GM18517 (cell line): Measurements from ENCODE around the gene KRTAP16-1.

Experiments
- ATAC-seq: cut with Tn5 transposase; IDR thresholded peaks from one replicate; pipeline ENCODE4 v1.9.1; 2021; ENCODE audit warnings: mild to moderate bottlenecking, moderate library complexity; ENCODE audit not compliant: unreplicated experiment

Gene KRTAP16-1

DNA sequence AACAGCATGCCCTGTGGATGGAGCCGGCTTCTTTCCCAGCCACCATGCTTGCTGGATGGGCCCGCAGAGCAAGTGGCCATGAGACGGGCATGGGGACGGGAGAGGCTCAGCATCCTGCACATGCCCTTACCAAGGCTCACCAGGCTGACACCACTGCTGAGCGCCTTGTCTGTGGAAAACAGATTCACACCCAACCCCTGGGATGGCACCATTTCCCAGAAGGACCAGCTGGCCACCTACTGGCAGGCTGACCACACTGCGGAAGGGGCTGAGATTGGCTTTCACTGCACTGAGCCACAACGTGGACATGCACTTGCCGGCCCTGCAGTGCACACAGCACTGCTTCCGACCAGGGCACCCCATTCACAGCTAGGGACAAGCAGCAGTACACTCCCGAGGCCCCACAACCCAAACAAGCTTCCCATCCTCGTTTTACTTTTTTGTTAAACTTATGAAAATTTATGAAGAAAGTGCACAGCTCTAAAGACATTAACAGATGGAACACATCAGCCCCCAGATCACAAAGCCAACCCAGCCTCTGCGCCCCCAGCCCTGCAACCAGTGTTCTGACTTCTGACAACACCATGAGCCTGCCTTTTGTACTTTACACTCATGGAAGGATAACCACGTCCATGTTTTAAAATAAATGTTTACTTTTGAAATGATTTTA lies 20.3 kb upstream of the KRTAP16-1 start:
- no peak for ATAC-seq

- no peak for ATAC-seq
Measured at GRCh38 chr17:41328207-41328606, 19.1 kb upstream of the KRTAP16-1 start.

GRCh38 chr17:41327411-41328120 lies 18.5 kb upstream of the KRTAP16-1 start:
- no peak for ATAC-seq

- no peak for ATAC-seq
Measured at GRCh38 chr17:41326173-41327145, 17.4 kb upstream of the KRTAP16-1 start.

DNA sequence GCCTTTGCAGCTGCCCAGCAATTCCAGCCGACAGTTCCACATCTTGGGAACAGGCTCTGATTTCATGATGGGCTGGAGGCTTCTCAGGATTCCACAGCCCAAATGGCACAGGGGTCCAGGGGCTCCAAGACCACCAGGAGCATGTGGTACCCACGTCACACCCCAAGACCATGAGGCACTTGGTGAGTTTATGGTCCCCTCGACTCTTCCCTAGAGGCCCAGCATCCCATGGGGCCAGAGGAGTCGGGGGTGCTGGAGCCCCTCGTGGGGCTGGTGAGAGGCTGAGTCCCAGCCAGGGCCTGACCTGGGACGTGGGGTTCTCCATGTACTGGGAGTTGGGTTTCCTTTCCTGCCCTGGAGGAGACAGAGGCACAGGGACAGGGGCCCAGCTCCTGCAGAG lies 16.5 kb upstream of the KRTAP16-1 start:
- ATAC-seq: no peak

DNA sequence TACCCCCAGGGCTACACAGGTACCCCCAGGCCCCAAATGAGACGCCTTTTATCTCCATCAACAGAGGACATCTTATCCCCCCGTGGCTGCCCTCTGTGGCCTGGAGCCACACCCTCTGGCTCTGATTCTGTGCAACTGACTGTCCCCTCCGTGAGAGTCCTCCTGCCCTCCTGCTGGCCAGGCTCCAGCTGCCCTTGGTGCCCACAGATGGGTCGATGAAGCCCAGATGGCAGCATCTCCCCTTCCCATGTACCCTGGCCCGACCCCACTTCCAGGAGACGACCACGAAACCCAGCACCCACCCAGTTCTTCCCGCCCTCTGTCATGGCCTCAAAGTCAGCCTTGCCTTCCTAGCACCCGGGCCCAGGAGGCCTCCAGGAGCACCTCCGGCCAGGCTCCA lies 16.0 kb upstream of the KRTAP16-1 start:
- no peak for ATAC-seq

GRCh38 chr17:41324180-41325075 lies 15.3 kb upstream of the KRTAP16-1 start:
- ATAC-seq: no peak

GRCh38 chr17:41322903-41323895 lies 14.1 kb upstream of the KRTAP16-1 start:
- no peak for ATAC-seq

DNA sequence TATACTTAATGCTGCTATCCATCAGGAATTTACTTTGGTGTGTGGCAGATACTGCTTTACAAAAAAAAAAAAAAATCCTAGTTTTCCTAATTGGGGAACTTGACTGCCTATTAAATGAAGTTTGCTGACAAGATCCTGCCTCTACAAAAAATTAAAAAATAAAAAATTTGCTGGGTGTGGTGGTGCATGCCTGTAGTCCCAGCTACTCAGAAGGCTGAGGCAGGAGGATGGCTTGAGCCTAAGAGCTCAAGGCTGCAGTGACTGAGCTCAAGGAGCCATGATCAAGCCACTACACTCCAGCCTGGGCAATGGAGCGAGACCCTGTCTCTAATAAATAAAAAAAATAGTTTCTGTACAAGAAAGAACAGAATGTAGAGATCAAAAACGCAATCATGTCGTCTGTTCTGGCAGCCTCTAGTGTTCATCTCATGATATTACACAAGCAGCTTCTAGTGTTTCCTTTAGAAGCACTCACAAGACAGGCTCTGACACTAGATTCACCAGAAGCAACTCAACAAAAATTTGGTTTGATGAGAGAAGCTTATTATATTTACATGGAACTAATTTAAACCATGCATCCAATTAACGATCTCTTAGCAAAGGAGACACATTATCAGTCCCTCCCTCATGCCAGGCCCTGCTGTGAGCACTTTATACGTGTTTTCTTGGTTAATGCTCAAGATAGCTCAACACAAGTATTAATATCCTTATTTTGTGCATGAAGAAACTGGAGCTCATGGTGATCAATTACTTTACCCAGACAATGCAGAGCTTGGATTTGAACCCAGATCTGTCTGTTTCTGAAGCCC lies 13.2 kb upstream of the KRTAP16-1 start:
- ATAC-seq: no peak

GRCh38 chr17:41318231-41318630 lies 9.1 kb upstream of the KRTAP16-1 start:
- ATAC-seq: no peak

DNA sequence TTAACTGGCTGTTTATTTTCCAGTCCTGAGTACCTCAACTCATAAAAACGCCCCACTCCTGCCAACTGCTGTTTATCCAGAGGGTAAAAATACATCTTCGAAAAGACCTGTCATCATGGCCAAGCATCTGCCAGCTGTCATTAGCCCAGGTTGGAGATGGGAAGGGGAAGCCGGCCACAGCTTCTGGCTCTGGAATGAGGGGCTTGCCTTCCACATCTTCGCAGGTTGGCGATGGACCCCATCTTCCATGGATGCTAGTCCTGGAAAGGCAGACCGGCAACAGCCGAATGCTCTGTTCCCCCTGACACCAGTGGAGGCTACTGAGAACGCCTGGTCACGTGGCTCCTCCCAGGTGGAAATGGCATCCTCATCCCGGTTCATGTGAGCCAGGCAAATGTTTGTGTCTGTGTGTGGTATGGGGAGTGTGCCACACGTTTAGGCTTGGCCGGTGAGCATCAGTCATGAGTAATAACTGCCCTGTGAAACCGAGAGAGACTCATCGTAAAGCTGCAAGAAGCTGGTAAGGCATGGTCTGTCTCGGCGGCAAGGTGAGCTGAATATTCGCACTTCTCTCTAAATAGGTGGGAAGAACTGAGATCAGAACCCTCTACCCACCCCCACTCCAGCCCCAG lies 6.8 kb upstream of the KRTAP16-1 start:
- no peak for ATAC-seq

DNA sequence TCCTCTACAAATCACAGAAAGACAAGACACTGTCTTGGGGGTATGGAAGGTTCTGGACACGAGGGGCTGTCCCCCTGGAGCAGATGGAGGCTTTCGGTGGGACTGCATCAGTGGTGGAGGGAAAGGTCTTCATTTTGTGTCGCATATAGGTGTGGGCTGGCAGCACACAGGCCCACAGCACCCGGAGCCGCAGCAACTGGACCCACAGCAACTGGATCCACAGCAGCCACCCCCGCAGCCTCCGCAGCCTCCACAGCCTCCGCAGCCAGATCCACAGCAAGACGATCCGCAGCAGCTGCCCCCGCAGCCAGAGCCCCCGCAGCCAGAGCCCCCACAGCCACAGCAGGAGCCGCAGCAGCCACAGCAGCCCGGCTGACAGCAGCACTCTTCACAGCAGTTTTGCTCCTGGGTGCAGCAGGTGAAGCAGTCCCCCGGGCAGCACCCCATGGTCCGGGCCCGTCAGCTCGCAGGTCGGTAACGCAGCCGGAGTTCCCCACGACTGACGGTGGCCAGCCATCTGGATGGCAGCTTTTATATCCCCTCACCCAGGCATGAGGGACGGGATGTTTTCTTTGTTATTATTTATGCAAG lies 6.2 kb upstream of the KRTAP16-1 start, which contains the start of gene KRTAP17-1:
KRTAP17-1 (minus strand) TSS at position 507 of the 591 bp plus-strand sequence; CDS start at position 447, 60 bp downstream.
- ATAC-seq: no peak

DNA sequence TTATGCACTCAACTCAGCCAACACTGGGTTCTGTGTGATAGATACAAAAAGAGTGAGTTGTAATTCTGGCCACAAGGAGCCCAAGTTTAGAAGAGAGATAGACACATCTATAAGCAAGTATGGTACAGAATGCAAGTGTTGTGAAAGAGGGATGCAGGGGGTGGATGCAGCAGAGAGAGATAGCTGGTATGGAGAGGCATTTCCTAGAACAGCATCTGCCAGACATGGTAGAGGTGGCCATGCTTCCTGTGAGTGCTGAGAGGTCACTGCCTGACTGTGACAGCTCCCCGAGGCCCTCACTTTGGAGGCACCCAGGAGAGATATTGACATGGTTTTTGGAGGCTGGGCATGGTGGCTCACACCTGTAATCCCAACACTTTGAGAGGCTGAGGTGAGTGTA lies 2.0 kb upstream of the KRTAP16-1 start:
- no peak for ATAC-seq

- ATAC-seq: peak; percentile 64
Measured at GRCh38 chr17:41308251-41308917, 725 bp downstream of the KRTAP16-1 start.

DNA sequence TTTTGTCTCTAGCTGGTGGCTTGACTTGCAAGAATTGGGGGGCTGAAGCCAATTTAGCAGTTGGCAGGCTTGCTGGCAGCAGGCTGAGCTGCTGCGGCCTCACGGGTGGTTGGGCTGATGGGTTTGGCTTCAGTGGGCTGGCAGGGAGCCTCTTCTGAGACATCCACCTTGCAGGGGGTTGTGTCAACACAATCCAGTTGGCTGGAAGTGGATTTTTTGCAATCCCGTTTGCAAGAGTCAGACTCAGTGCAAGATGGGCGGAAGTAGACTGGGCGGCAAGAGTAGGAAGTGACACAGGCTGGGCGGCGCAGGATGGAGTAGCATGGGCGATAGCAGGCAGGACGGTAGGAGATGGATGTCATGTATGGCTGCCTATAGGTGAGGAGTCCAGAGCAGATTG lies 1.5 kb downstream of the KRTAP16-1 start:
- no peak for ATAC-seq

- no peak for ATAC-seq
Measured at GRCh38 chr17:41304091-41304490, 5.0 kb downstream of the KRTAP16-1 start.

- ATAC-seq: no peak
Measured at GRCh38 chr17:41302981-41303380, 6.1 kb downstream of the KRTAP16-1 start.
